LNCAP (cell line): ENCODE measurements around the gene SF3B1.

Experiments
- TF ChIP-seq, protein P1 (sequence below): fragments of 450-650 bp; IDR thresholded peaks from 2 replicates; pipeline ENCODE4 v1.5.1; 2017; ENCODE audit warnings: mild to moderate bottlenecking

Gene SF3B1

DNA sequence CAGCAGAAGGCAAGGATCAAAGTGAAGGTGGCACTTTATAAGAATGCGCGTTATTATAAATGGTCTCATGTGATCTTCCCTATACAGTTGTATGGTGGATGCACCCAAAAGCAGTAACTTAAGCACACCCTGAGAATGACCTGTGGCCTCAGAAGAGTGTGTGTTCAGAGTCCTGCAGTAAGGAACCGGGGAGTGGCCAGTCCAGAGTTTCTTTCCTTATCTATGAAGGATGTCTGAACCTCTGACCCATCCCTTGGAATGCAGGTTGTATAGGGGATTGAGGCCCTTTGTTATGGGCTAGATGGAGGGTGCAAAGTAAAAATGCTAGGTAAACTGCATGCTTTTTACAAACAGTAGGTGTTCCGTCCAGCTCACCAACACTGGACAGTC, 80.7 kb downstream of the SF3B1 start:
- TF ChIP-seq, protein P1, sequence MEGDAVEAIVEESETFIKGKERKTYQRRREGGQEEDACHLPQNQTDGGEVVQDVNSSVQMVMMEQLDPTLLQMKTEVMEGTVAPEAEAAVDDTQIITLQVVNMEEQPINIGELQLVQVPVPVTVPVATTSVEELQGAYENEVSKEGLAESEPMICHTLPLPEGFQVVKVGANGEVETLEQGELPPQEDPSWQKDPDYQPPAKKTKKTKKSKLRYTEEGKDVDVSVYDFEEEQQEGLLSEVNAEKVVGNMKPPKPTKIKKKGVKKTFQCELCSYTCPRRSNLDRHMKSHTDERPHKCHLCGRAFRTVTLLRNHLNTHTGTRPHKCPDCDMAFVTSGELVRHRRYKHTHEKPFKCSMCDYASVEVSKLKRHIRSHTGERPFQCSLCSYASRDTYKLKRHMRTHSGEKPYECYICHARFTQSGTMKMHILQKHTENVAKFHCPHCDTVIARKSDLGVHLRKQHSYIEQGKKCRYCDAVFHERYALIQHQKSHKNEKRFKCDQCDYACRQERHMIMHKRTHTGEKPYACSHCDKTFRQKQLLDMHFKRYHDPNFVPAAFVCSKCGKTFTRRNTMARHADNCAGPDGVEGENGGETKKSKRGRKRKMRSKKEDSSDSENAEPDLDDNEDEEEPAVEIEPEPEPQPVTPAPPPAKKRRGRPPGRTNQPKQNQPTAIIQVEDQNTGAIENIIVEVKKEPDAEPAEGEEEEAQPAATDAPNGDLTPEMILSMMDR: no peak

DNA sequence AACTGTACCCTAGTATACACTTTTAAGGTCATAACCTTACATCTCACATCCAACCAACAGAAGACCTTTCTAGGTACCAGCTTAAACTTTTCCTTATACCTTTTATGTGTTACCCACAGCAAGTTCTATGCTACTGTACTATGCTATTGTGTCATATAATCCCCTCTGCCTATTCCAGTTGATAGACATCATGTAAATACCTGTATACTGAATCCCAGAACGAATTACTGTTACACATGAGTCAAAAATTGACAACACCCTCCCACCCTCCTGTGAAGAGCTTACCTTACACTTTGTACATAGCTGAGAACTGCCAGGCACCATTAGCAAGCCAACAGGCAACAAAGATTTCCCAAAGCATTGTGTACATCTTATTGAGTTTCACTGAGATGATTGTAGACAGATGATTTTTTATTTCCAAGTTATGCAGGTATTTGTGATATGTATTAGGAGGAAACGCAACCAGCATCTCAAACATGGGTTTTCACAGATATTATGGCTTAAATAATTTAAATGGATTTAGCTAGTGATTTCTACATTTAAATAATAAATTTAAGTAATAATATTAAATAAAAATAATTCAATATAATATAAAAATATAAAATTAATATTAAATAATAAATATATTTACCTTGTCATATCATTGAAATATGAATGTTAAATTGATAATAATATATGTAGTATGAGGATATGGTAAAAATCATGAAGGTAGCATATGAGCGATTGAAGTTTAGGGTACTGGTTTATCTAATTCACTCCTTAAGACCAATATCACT, 81.2 kb downstream of the SF3B1 start:
- TF ChIP-seq, protein P1: no peak

DNA sequence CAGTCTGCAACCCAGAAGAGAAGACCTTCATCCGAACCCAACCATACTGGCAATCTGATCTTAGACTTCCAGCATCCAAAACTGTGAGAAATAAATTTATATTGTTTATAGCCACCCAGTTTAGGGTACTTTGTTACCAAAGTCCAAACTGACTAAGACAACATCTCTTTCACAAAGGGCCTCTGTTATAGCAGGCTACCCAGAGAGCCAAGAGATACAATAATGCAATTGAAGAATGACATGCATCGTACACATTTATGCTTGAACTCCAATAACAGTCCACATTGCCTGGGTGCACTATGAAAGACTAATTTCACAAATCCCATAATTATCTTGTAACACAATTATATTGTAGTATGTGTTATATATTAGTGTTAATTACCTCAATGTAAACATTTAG, 85.1 kb downstream of the SF3B1 start:
- TF ChIP-seq, protein P1: no peak

DNA sequence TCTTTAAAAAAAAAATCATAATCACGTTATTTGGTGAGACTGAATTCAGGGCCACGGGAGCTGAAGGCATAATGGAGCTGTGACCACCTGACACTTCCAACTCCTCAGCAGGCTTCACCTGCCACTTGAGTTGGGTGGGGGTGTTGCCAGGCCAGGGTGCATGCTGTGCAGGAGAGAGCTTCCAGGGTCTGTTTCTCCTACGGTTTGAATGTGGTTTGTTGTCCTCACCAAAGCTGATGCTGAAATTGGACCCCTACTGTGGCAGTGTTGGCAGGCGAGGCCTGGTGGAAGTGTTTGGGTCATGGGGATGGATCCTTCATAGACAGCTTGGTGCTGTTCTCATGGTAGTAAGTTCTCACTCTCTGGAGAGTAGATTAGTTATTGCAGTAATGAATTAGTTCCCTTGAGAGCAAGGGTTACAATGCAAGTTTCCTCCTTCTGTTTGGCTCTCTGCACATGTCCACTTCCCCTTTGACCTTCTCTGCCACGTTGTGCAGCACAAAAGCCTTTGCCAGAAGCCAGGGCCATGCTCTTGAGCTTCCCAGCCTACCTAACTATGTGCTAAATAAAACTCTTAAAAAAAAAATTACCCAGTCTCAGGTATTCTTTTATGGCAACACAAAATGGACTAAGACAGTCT, 86.0 kb downstream of the SF3B1 start:
- TF ChIP-seq, protein P1: no peak

DNA sequence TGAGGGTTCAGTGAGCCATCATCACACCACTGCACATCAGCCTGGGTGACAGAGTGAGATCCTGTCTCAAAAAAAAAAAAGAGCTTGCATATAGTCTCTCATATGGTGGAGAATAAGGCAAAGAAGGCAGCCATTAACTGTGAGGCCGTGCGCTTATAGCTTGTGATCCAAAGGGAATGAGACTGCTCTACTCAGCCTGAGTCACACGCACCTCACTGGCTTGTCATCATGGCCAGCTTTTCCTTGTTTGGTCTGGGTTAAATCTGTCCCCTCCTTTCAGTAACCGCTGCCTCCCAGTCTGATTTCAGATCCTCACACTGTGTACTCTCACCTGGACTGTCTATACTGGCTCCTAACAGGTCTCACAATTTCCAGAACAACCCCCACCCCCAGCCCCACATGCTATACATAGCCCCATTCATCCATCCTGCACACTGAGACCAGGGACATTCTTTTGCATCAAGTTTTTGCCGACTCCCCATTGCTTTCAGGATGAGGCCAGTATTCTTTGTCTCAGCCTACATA, 88.9 kb downstream of the SF3B1 start:
- TF ChIP-seq, protein P1: no peak

DNA sequence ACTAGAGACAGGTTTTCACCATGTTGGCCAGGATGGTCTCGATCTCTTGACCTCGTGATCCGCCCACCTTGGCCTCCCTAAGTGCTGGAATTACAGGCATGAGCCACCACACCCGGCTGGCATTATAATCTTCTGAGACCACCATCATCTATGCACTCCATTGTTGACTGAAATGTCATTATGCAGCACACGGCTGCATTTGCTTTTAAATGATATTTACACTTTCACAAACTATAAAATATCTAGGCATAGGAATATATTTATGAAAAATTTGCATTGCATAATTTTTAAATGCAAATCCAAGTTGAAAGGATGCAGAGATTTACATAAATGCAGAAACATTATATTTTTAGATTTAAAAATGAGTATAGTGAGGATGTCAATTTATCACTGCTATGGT, 94.2 kb downstream of the SF3B1 start:
- TF ChIP-seq, protein P1: no peak
